ENCODE data around the gene WDR76.
"Not testable (repeated sequence)": the region's sequence is repeated elsewhere in the genome, so short reads cannot be mapped to it uniquely, and the experiment has no call there.

WDR76 gene

DNA sequence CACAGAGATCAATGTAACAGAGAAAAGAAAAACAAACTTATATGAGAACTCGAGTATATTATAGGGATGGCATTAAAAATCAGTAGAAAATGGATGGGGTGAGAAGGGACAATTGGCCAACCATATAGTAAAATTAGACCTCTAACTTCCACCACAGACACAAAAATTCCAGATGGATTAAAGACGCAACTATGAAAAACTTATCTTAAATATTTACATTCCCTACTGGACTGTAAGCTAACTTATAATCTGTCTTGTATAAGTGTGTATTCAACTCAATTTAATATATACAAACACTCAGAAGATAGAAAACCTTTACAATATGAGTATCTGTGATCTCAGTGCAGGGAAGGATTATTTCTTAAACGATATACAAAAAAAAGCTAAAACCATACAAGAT, 5.3 kb upstream of the WDR76 start:
- DNase-seq (ENCODE audit: low spot score), result no peak

DNA sequence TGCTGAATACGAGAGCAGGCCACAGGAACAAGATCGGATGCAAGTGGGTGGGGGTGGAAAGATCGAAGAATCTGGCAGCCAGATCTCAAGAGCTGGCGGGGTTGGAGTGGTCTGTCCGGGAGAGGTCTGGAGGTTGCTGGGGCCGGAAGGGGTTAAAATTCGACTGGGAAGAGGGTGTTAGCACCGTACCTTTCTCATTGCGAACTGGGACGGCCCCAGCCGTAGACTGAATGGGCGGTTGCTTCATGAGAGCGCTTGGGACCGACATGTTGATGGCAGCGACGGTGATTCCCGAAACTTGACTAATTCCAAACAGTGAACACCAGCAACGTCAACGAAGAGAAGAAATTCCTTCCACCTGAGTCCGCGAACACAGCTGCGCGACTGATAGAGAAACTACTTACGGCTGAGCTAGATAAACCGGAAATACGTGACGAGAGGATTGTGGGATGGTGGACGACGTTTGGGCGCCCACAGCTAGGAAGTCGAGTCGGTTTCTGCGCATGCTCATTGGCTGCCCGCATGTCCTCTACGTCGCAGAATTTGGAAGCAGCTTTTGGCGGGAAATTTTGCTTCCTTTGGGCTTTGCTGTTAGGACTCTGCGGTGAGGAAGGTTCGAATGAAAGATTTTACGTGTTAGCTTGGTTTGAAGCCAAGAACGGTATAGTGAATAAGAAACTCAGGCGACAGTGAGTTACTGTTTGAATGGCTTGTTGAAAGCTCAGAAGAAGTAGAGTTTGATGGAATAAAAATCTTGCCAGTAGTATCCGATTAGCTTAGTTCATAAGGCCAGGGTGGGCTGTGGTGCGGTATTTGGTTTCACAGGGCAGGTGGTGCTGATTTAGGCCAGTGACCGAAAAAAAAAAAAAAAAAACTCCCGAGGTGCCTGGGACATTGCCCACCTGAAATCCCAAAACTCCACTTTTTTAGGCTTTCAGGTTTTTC, 2.2 kb upstream of the WDR76 start, which contains the start of gene MFAP1:
MFAP1 (minus strand) TSS at position 389 of the 945 bp plus-strand sequence; CDS start at position 268, 121 bp downstream.
- peak; percentile 95 for DNase-seq (ENCODE audit: low spot score)

DNA sequence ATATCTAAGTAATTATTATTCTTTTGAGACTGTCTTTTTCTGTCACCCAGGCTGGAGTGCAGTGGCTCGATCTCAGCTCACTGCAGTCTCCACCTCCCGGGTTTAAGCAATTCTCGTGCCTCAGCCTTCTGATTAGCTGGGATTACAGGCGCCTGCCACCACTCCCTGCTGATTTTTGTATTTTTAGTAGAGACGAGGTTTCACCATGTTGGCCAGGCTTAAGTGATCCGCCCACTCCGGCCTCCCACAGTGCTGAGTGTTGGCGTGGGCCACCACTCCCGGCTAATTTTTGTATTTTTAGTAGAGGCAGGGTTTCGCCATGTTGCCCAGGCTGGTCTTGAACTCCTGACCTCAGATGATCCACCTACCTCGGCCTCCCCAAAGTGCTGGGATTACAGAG, 1.5 kb upstream of the WDR76 start:
- DNase-seq (ENCODE audit: low spot score), result not testable (repeated sequence)

DNA sequence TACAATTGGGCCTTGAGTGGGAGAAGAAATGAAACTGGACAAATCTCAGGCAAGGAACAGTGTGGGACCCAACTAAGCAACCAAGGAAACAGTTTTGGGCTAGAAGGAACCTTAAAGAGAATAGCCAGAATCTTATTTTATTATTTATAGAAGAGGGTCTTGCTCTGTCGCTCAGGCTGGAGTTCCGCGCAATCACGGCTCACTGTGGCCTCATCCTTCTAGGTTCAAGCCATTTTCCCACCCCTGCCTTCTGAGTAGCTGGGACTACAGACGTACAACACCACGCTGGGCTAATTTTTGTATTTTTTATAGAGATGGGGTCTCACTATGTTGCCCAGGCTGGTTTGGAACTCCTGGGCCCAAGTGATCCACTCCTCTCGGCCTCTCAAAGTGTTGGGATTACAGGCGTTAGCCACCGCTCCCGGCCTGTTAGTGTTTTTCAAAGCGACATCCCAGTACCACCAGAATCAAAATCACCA, 734 bp upstream of the WDR76 start:
- DNase-seq (ENCODE audit: low spot score), result no peak

DNA sequence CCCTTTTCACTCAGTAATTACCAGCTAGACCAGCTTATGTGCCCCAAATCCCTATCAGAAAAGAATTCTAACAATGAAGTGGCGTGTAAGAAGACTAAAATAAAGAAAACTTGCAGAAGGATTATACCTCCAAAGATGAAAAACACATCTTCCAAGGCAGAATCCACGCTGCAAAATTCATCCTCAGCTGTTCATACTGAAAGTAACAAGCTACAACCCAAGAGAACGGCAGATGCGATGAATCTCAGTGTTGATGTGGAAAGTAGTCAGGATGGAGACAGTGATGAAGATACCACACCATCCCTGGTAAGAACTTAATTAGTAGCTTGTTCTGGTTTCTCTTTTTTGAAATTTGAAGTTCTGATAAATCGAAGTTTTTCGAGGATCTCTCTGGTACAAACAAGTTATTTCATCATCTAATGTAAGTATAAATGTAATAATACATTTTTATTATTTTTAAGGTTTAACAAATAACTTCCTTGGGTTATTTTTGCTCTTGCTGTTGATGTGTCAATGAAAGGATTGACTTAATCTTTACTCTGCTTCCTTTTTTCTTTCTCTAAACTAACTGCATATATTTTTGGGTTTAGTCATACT, 1.4 kb downstream of the WDR76 start:
- no peak for DNase-seq (ENCODE audit: low spot score)

DNA sequence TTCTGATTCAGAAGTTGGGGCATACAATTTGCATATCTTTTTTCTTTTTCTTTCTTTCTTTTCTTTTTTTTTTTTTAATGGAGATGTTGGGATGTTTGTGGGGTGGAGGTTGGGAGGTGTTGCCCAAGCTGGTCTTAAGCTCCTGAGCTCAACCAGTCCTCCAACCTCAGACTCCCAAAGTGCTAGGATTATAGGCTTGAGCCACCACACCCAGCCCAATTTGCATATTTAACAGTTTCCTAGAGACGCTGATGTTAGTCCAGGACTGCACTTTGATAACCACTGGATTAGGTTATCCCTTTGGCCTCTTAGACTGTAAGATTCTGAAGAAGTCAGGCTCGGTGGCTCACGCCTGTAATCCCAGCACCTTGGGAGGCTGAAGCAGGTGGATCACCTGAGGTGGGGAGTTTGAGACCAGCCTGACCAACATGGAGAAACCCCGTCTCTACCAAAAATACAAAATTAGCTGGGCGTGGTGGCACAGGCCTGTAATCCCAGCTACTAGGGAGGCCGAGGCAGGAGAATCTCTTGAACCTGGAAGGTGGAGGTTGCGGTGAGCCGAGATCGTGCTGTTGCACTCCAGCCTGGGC, 3.2 kb downstream of the WDR76 start:
- DNase-seq (ENCODE audit: low spot score), result not testable (repeated sequence)

DNA sequence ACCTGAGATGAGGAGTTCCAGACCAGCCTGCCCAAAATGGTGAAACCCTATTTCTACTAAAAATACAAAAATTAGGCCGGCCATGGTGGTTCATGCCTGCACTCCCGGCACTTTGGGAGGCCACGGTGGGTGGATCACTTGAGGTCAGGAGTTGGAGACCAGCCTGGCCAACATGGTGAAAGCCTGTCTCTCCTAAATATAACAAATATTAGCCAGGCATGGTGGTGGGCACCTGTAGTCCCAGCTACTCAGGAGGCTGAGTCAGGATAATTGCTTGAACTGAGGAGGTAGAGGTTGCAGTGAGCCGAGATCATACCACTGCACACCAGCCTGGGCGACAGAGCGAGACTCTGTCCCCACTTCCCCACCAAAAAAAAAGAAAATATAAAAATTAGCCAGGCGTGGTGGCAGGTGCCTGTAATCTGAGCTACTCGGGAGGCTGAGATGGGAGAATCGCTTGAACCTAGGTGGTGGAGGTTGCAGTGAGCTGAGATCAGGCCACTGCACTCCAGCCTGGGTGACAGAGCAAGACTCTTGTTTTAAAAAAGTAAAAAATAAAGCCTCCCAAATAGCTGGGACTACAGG, 4.0 kb downstream of the WDR76 start:
- not testable (repeated sequence) for DNase-seq (ENCODE audit: low spot score)

DNA sequence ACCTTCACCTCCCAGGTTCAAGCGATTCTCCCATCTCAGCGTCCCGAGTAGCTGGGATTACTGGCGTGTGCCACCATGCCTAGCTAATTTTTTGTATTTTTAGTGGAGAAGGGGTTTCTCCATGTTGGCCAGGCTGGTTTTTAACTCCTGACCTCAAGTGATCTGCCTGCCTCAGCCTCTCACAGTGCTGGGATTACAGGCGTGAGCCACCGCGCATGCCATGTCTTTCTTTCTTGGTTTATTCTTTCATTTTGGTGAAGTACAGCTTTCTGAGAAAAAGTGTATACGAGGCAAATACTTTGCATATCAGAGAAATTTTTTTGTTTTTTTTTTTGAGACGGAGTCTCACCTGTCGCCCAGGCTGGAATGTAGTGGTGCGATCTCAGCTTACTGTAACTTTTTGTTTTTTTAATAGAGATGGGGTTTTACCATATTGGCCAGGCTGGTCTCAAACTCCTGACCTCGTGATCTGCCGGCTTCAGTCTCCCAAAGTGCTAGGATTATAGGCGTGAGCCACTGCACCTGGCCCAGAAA, 4.8 kb downstream of the WDR76 start:
- not testable (repeated sequence) for DNase-seq (ENCODE audit: low spot score)

DNA sequence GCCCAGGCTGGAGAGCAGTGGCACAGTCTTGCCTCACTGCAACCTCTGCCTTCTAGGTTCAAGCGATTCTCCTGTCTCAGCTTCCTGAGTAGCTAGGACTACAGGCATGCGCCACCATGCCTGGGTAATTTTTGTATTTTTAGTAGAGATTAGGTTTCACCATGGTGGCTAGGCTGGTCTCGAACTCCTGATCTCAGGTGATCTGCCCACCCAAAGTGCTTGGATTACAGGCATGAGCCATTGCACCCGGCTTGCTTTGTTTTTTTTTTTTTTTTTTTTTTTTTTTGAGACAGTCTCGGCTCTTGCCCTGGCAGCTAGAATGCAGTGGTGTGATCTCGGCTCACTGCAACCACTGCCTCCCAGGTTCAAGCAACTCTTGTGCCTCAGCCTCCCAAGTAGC, 5.7 kb downstream of the WDR76 start:
- DNase-seq (ENCODE audit: low spot score), result not testable (repeated sequence)

DNA sequence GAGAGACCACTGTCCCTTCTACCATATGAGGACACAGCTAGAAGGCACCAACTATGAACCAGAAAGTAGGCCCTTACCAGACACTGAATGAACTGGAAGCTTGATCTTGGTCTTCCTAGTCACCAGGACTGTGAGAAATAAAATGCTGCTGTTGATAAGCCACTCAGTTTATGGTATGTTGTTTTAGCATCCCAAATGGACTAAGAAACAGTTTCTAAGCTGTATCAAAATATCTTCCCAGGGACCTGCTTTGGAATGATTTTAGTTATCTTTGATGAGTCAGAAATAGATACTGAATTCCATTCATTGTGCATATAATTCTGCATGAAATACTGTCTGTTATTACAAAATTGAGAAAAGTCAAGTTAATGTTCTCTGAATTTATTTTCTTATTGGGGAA, 18.6 kb downstream of the WDR76 start:
- no peak for DNase-seq (ENCODE audit: low spot score)

DNA sequence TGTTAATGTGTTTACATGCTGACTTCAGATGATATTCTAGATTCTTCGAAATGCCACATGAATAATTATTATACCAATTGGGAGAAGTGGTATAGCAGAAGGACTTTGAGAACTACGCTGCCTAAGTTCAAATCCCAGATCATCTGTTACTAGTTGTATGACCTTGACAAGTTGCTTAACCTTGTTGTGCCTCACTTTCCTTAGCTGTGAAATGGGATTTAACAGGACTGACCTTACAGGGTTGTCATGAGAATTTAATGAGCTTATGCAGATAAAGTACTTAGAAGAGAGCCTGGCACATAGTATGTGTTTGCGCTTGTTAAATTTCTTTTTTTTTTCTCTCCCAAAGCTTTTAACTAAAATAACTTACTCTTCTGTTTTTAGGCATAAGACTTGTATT, 24.4 kb downstream of the WDR76 start:
- DNase-seq (ENCODE audit: low spot score), result no peak

DNA sequence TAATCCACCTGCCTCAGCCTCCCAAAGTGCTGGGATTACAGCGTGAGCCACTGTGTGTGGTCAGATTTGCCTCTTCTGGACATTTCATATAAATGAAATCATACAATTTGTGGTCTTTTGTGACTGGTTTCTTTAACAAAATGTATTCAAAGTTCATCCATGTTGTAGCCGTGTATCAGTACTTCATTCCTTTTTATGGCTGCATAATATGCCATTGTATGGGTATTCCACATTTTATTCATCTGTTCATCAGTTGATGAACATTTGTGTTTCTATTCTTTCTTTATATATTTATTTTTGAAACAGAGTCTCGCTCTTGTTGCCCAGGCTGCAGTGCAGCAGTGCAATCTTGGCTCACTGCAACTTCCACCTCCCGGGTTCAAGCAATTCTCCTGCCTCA, 25.8 kb downstream of the WDR76 start:
- DNase-seq (ENCODE audit: low spot score), result no peak

DNA sequence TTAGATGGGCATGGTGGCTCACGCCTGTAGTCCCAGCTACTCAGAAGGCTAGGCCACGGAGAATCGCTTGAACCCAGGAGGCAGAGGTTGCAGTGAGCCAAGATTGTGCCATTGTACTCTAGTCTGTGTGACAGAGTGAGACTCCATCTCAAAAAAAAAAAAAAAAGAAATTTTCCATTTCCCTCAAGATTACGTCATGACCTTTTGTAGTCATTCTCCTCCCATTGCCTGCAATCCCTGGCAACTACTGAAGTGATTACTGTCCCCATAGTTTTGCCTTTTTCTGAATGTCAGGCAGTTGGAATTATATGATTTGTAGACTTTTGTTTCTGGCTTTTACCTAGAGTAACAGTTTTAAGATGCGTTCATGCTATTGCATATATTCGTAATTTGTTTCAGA, 28.0 kb downstream of the WDR76 start:
- no peak for DNase-seq (ENCODE audit: low spot score)

DNA sequence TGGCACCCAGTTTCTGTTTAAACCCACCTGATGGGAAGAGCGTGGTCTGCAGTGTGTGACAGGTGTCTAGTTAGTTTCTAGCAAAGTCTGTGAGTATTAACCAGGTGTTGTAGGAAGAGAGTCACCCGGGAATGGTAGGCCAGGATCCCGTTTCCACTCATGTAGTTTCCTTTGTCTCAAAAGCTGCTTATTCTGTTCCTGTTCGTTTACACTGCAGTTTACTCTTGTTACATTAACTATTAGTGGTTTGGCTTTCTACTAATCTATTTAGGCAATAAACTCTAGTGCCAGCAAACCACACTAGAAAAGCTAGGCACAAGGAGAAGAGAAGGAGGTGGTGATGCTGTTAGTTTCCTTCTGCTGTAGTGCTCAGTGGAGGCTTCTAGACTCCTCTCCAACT, 32.7 kb downstream of the WDR76 start:
- DNase-seq (ENCODE audit: low spot score), result no peak

DNA sequence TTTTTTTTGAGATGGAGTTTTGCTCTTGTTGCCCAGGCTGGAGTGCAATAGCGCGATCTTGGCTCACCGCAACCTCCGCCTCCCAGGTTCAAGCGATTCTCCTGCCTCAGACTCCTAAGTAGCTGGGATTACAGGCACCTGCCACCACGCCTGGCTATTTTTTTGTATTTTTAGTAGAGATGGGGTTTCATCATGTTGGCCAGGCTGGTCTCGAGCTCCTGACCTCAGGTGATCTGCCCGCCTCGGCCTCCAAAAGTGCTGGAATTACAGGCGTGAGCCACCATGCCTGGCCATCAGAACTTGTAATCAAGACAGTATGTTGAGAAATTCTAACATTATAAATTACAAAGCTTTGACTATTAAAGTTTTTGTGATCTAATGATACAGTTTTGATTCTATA, 39.8 kb downstream of the WDR76 start:
- not testable (repeated sequence) for DNase-seq (ENCODE audit: low spot score)

DNA sequence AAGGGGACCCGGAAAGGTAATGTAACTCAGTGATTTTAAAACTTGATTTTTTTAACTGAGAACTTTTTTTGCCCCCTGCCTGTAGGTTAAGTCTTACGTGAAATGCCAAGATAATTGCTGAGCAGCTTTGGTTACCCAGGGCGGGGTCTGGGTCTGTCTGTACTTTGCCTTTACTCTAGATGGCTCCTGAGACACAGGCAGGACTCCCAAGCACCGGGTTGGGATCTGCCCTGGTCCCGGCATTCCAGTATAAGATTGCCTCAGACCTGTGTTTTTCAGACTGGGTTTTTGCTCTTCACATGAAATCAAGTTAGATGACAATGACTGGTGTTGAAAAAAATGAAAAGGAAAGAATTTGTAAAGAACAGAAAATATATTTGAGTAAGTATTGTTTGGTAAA, 40.3 kb downstream of the WDR76 start:
- DNase-seq (ENCODE audit: low spot score), result no peak

DNA sequence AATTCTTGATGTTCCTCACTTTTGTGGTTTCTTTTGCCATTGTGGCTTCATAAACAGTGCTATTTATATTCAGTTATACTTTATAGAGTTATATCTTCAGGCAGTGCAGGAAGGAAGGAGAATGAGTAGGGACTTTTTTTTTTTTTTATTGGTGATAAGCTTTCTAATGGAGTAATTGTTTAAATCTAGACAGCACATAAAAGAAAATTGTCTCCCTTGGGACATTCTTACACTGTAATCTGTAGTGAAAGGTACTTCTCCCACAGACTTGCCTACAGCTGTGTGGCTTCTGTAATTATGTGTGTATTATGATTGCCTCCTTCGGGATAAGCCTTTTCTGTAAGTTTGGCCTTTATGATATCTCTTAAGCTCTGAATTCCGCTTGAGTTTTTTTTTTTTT, 41.6 kb downstream of the WDR76 start:
- DNase-seq (ENCODE audit: low spot score), result peak; percentile 61

DNA sequence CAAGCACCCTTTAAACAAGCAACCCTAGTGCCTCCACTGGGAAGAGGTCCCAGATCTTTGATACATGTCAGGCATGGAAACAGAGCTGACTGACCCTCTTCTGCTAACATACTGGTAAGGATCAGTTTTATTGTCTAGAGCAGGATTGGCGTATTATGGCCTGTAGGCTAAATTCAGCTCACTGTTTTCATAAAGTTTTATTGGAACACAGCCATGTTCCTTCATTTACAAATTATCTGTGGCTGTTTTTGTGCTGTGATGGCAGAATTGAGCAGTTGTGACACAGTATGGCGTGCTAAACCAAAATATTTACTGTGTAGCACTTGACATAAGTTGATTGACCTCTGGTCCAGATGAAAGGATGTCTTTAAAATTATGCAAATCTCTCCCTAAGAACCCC, 45.0 kb downstream of the WDR76 start:
- DNase-seq (ENCODE audit: low spot score), result no peak

DNA sequence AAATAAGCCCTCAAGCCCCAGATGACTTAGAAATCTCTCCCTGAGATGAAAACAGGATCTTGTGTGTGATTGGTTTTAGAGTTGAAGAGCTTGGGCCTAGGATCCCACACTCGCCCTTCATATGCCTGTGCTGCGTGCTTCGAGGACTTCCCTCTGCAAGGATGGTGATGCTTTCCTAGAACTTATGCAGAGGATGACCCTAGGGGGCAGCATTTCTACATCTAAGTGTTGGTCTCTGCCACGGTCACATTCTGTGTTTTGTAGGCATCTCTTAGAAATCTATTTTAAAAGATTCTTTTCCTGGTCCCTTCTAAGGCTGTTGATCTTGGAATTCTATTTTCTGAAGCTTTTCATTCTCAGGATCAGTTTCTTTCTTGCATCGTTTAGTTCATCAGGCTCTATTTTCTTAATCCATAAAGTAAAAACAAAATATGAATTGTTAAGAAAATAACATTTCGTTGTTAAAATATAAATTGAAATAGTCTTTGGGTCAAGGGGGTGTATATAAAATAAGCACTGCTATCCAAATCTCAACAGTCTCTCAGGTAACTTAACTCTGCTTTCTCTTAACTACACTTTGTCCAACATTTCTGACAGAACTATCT, 45.7 kb downstream of the WDR76 start:
- DNase-seq (ENCODE audit: low spot score), result peak; percentile 43

DNA sequence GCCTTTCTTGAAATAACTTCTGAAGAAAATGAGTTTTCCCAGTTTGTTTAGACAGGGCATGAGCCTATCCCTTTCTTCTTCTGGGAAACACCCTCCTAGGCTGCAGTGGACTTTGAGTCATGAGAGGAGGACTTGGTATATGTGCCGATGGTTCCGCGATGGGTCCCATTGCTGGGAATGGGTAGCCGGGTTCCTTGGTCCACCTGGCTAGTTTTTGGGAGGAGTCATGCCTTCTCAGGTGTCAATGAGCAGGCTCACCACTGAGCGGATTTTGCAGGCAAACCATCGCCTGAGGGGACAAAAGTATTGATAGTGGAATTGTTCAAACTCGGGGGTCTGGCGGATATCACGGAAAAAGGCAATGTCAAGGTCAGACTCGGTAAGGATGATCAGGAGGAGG, 46.8 kb downstream of the WDR76 start:
- no peak for DNase-seq (ENCODE audit: low spot score)

DNA sequence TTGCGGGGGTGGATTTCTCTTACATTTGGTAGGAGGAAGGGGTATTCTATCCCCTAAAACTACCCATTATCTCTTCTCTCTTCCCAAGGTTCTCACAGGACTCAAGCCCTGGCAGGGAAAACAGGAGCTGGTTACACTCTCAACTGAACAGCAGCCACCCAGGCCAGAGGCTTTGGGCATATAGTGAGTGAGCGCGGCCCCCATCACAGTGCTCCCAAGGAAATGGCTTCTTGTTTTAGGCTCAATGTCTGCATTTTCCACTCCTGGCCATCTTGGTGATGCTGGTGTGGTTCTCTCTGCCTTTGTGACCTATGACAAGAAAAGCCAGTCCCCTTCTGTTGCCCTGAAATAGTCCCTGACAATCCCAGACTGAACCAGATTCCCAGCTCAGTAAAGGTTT, 50.1 kb downstream of the WDR76 start:
- no peak for DNase-seq (ENCODE audit: low spot score)

DNA sequence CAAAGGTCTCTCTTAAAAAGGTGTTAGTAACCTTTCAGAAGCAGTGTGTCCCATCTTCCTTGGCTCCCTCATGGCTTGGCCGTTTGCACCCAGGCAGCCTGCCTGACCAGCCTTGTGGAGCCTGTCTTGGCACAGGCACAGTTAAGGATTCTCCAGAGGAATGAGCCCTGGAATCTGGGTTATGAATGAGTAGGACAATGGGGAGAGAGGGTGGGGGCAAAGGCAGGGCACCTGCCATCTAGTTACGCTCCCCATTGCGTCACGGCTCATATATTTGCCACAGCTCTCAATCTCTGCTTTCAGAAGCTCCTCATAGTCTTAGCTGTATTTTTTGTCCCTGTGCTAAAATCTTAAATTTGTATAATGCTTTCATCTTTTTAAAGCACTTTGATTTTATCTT, 50.6 kb downstream of the WDR76 start:
- no peak for DNase-seq (ENCODE audit: low spot score)
